GM23248 (cell line): ENCODE results near the gene RHOG.

Experiments
- EZH2 ChIP-seq: fragments of 200-600 bp; sonication (generic); IDR thresholded peaks from 2 replicates; pipeline ENCODE4 v1.6.1; 2018; ENCODE audit warnings: antibody characterized with exemption, mild to moderate bottlenecking; ENCODE audit not compliant: insufficient read depth, poor library complexity, severe bottlenecking
- EZH2phosphoT487 ChIP-seq: fragments of 200-600 bp; sonication (generic); IDR thresholded peaks from 2 replicates; pipeline ENCODE4 v1.6.1; 2018; ENCODE audit warnings: antibody characterized with exemption, moderate library complexity, mild to moderate bottlenecking, low read depth; ENCODE audit not compliant: insufficient read depth

GRCh38 chr11:3808861-3809623, 31.7 kb downstream of the RHOG start:
- TF ChIP-seq EZH2phosphoT487 (no peak), EZH2 (no peak)
